ENCODE measurements around the gene GSTO2.

GSTO2 gene

DNA sequence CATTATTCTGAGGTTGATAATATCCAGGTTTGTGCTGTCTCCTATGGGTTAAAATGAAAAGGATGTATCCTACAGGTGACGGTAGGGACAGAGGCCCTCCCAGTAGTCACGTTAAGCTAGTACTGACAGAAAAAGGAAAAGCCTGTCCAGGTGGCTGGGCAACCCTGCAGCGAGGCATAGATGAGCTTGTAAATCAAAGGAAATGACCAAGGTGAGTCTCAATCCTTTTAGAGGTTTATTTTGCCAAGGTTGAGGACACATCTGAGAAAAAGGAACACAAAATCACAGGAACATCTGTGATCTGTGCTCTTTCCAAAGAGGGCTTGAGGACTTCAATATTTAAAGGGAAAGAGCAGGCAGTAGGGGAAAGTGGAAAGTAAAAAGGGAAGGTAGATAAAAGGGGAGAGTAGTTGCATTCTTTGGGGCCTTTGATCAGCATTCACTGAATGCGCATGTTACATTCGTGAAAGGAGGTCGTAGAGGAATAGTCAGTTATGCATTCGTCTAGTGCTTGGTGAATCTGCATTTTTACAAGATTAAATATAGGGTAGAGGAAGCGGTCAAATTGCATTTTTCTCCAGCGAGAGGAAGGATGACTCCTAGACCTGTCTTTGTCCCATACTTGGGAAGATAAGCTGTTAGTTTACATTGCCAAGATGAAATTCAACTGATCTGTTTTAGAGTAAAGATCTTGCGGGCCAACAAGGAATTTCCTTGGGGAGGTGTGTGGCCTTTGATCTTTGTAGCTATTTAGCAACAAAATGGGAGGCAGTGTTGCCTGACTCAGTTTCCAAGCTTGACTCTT is 15.2 kb upstream of the GSTO2 start:
- DNase-seq = no peak

DNA sequence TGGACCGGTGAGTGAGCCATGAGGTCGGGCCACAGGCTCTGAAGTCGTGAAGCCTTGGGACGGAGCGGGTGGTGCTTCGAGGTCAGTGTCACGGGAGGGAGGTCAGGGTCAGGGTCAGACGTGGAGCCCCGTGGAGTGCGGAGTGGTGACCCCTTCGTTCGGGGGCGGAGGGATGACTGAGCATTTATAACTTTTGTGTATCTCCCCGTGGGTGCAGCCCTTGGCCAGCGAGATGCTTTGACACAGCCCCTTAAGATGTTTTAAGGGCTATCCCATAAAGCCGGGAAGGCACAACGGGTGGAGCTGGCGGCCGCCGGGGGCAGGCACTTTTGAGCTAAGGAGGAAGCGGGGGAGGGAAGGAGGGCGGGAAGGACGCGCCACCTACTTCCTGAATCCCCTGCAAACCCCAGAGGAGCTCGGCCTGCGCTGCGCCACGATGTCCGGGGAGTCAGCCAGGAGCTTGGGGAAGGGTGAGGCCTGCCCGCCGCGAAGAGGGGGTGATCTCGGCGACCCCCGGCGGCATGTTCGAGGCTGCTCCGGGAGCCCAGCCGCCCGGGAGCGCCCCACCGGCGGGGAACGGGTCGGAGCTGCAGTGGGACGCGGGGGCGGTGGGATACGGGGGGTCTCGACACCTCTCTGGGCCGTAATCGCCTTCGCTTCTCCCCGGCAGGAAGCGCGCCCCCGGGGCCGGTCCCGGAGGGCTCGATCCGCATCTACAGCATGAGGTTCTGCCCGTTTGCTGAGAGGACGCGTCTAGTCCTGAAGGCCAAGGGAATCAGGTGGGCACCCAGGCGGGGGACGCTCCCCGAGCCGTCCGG is 14.3 kb upstream of the GSTO2 start, which contains the start of gene GSTO1:
Gene GSTO1, plus strand, starts transcription at position 400 of the 818 bp plus-strand sequence. Its CDS starts 37 bp downstream, at position 437.
- DNase-seq = peak; percentile 30

DNA sequence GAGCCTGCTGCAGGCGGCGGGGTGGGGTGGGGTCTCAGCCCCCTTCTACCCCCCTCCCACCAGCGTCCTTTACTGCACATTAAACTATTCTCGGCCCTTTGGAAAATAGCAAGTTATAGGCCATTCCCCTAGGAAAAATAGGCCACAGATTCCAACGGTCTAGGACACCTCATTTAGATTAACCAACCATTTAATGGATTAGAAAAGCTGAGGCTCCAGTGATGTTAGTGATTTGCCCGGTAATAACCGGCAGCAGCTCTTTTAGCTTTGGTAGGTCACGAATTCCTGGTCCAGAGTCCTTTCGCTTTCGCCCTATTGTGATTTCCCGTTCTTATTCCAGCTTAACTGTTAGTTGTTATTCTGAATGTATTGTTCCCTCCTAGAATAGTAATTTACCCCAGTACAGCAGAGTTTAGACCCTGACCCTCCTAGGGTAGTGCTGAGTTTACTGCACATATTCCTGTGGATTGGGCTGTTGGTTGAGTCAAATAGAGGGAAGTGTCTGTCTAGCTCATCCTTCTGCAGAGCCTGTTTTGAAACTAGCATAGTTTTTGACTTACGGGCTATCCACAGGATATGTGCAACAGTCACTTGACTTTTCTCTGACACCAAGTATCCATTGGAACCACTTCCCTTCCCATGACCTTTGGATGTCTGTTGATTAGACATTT is 13.5 kb upstream of the GSTO2 start:
- no peak for DNase-seq

DNA sequence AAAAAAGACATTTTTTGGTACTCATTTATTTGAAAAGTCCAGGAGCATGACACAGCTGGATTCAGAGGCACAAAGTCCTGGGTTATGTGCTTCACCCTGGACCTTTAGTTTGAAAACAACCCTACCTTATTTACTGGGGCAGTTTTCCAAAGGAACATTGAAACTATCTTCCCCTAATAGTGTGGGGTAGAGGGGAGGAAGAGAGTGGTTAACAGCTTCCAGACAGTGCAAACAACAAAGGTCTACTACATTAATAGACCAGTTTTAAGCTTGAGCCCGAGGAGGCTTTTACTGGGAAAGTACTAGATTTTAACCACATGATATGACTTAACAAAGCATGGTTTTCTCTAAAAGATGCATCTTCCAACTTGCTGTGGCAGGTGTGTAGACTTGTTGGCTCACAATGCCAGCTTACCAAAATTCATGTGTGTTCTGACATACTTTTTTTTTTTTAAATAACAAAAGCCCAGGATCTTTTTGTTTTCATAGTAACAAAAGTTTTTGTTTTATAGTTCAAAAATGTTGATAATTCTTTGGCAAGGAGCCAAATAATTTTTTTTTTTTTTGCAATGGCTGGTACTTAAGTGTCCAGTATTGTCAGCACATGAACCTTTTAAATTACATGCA is 12.5 kb upstream of the GSTO2 start:
- DNase-seq = peak; percentile 22

DNA sequence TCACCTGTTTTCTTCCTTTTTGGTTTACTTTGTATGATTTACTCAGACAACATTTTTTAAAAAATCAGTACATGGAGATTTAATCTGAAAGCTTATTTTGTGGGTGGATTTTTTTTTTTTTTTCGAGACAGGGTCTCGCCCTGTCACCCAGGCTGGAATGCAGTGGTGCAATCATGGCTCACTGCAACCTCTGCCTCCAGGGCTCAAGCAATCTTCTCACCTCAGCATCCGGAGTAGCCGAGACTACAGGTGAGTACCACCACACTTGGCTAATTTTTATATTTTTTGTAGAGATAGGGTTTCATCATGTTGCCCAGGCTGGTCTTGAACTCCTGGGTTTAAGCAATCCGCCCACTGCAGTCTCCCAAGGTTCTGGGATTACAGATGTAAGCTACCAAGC is 11.7 kb upstream of the GSTO2 start:
- no peak for DNase-seq

DNA sequence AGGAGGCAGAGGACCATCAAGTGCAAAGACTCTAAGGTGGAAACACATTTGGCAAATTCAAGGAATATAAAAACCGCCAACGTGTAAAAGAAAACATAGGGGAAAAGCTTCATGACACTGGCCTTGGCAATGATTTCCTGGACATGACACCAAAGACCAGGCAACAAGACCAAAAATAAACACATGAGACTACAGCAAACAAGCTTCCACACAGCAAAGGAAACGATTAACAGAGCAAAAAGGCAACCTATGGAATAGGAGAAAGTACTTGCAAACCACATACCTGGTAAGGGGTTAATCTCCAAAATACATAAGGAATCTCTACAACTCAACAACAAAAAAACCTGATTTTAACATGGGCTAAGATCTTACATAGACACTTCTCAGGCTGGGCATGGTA is 10.8 kb upstream of the GSTO2 start:
- no peak for DNase-seq

DNA sequence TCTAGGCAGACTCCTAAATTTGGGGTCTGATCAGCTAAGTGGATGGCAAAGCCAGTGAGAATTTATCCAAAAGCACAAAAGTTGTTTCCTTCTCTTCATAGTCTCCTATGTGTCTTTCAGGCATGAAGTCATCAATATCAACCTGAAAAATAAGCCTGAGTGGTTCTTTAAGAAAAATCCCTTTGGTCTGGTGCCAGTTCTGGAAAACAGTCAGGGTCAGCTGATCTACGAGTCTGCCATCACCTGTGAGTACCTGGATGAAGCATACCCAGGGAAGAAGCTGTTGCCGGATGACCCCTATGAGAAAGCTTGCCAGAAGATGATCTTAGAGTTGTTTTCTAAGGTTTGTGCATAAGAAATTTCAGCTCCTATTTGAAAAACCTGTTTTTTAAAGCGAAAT is 9.5 kb upstream of the GSTO2 start:
- no peak for DNase-seq

DNA sequence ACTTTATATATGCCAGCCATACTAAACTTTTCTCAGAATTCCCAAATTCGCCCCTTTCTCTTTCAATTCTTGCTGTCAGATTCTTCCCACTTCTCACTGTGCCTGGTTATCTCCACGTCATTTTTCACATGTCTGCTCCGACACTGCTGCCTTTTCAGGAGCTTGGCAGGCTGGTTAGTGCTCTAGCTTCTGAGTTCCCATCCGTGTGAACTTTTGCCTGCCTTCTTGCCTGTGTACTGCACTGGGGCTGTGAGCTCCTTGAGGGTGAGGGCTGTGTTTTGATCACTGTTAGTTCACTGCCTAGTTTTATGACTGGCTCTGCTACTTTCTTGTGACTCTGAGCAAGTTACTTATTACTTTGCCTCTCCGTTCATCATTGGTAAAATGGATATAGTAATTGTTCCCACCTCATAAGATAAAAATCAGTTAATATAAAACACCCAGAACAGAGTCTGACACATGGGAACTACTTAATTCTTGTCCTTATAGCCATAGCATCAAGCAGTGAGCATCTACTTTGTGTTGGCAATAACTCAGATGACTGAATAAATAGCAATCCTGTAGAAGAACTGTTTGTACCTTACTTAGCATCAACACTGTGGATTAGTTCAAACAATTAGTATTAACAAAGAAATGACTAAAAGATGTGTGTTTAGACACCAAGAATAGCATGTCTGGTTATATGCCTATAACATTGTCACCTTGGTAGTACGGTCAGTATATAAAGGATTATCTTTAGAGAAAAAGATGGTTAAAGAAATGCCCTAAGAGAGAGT is 8.8 kb upstream of the GSTO2 start:
- DNase-seq = no peak

DNA sequence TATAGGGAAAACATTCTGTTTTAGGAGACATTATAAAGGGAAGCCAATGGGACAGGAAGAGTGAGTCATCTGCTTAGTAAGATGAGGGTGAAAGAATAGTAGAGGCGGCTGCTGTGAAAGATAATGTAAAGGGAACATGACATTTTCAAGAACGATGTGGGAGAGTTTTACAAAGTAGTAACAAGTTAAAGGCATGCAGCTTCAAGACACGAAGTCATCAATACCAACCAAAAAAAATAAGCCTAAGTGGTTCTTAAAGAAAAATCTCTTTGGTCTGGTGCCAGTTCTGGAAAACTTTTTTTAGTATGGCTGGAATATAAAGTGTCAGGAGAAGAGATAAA is 8.2 kb upstream of the GSTO2 start:
- no peak for DNase-seq

DNA sequence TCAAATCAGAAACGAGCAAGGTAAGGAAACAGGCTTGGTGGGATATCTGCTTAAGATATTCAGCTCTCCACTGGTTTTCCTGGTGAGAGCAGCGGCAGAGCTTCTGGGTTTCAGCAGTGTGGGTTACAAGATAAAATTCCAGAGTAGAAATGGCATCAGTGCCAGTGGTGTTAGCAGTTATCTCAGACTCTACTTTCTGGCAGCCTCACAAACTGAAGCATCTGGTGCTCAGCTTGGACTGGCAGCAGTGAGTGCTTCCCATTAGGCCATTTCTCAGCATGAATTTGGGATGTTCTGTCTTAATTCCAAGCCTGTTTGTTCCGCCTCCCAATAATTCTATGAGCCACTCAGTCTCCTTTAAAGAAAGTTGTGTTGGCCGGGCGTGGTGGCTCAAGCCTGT is 6.9 kb upstream of the GSTO2 start:
- no peak for DNase-seq

DNA sequence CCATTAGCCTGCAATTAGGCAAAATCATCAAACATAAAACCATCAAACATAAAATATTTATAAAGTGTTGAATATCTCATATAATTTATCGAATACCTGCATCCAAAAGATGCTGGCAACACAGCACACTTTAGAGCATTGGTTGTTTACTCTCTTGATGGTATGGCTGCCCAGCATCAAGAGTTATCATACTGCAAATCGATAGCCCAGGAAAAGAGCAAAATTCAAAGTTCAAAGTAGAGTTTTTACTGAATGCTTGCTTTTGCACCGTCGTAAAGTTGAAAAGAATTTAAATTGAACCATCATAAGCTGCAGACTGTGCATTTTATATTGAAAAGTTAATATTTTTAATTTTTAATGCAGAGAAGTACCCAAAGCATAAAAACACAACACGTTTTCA is 4.2 kb upstream of the GSTO2 start:
- DNase-seq = no peak

DNA sequence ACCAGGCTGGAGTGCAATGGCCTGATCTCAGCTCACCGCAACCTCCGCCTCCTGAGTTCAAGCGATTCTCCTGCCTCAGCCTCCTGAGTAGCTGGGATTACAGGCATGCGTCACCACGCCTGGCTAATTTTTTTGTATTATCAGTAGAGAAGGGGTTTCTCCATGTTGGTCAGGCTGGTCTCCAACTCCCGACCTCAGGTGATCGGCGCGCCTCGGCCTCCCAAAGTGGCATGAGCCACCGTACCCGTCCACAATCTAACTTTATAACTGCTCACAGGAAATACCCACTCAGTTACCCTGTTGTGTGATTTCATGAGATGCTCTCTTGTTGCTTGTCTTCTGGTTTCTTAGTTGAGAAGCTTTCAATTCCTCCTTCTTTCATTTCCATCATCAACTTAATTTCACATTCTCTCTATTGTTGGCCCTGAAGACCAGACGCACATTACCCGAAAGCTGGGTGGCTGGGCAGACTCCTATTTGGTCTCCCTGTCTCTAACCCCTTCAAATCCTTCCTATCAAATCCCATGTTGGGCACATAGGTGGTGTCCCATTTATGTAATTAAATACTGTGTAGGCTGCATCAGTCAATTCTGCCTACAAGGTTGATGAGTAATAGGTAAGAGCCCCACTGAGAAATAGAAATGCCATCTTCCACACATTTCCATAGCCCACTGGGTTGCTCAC is 1.1 kb upstream of the GSTO2 start:
- DNase-seq = no peak

DNA sequence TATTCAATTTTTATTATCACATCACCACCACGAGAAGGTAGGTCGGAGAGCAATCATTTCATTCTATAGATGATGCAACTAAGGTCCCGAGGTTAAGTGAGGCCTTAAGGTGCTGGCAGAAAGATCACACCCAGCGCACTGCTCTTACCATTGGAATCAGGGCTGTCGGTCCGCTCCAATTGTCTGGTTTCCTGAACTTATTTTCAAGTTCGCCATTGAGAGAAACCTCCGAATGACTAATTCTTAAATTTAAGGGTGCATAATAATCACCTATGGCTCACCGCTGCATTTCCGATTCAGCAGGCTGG is 625 bp upstream of the GSTO2 start:
- DNase-seq = no peak

DNA sequence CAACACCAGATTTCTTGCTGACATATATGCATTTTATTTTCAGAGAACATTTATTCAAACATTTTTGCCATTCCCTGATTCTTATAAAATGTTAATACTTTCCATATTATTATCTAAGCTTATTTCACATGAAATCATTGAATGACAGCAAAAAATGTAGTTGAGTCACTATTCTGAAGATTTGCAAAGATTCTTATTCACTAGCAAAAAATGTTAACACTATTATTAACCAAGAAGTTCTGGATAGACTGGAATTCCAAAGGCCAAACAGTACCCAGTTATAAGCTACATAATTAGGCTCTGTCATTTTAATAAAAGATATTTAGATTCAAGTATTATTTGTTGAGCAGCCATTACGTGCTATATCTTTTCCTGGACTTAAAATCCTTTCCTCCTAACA is 4.3 kb downstream of the GSTO2 start:
- DNase-seq = no peak

DNA sequence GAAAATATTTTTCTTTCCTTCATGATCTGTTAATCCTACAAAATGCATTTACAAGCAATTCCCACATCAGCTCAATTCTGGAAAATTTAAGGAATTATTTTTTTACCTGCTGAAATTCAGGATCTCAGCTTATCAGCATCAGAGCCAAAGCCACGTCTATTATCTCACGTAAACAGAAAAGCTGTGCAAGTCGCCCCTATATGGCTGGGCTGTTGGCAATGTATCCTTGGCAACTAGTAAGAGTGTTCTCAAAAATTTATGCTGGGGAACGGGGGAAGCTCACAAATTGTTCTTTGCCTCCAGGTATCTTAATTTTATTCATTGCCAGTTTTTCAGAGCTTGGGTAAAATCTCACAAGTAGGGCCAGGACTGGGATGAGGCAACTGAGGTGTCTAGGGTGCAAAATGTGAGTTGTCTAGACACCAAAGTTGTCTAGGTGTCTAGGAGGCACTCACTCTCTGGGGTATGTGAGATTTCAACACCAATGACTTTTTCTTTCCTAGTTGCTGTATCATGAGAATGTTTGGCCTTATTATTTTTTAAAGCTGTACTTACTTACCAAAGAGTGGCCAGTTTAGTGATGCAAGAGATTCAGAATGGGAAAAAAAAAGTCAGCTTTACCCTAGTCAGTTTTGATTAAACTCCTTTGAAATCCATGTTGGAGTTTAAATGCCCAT is 5.1 kb downstream of the GSTO2 start:
- DNase-seq = no peak

DNA sequence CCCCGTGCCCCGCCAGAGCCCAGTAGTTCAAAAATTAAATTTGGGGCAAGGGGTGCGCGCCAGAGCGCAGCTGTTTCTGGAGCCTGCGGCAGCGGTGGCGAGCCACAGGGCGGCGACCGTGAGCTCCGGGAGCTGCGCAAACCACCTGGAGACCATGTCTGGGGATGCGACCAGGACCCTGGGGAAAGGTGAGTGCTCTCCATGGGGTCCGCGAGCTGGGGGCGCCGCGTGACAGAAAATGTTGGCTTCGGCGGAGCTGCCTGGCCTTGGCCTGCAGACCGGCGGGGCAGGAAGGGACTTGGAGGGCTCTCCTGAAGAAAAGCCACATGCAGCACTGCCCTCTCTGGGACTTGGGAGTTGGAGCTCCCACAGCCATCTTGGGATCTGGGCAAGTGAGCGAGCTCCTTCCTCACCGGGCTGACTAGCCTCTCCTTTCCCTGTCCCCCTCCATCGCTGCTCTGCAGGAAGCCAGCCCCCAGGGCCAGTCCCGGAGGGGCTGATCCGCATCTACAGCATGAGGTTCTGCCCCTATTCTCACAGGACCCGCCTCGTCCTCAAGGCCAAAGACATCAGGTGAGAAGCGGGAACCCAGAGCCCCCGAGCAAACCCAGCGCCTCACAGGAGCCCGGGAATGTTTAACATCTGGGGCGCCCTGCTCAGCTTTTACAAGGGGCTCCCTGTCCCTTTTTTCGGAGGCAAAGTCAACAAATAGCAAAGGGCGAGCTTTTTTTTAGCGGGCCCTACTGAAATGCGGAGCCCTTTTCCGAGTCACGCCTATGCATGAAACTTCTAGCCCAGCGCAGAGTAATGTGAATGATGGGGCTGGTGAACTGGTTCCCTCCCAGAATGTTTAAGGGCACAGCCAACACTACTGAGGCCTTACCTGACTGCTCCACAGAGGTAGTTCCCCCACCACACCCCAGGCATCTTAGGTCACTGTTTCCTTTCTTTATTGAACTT is 6.1 kb downstream of the GSTO2 start:
- peak; percentile 30 for DNase-seq

DNA sequence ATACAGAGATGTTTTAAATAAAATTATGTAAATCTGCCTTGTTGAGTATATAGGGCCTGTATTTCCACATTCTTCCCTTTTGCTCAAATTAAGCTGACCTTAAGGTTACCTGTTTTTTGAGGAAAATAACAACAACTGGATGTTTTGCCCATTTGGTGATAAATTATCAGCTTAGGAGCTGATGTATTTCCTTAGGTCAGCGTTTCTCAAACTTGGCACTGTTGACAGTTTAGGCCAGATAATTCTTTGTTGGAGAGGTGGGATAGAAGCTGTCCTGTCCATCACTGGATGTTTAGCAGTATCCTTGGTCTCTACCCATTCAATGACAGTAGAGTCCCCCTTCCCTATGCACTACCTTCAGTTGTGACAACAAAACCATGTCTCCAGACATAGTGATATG is 7.2 kb downstream of the GSTO2 start:
- DNase-seq = no peak

DNA sequence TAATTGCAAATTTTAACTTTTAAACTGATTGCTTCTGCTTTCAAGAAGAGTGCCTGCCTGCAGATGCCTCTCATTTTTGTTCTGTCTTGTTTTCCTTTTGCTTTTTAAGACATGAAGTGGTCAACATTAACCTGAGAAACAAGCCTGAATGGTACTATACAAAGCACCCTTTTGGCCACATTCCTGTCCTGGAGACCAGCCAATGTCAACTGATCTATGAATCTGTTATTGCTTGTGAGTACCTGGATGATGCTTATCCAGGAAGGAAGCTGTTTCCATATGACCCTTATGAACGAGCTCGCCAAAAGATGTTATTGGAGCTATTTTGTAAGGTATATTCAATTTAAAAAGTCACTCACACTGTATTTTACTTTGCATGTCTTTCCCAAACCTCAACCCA is 8.8 kb downstream of the GSTO2 start:
- DNase-seq = no peak

DNA sequence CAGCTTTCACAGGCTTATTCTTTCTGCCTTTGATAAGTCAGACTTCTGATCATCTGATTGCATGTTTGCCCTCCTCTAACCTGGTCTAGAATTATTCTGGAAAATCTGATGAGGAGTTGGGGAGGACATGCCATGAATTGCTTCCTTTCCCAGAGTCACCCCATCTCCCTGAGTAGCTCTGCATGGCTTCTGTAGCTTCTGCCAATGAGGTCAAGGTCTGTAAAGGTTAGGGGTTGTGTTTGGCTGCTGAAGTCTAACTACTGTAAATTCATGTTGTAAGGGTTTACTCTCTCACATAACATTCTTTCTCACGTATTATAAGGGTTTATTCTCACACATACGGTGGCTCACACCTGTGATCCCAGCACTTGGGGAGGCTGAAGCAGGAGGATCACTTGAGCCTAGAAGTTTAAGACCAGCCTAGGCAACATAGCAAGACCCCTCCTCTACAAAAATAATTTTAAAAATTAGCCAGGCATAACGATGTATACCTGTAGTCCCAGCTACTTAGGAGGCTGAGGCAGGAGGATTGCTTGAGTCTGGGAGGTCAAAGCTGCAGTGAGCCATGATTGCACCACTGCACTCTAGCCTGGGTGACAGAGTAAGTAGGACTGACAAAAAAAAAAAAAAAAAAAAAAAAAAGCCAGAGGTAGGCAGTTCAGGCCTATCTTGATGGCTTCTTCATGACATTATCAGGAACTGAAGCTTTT is 10.7 kb downstream of the GSTO2 start:
- DNase-seq = no peak

DNA sequence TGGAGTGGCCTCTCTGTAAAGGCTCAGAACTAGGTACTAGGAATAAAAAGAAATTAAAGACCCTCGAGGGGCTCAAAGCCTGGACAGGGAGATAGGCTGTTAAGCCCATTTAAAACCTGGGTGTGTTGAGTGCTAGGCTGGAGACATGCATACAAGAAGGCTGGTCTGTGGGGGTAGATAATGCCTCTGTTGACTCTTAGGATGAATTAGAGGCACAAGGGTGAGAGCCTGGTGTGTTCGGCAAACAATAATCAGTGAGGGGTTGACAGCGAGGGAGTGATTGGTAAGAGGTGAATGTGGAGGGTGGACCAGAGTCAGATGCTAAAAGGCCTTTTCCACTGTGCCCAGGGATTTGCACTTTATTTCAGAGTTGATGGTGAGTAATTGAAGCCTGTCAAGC is 12.7 kb downstream of the GSTO2 start:
- DNase-seq = no peak

Data from central memory CD4-positive, alpha-beta T cell (primary cell).